NCI-H510A treated with DMSO at 0.1 percent for 48 hours (cell line): ENCODE measurements around the gene CCND1.
A peak's percentile ranks its signal among the peaks of the same experiment; 100 is the strongest.
"Not testable (repeated sequence)": the region's sequence is repeated elsewhere in the genome, so short reads cannot be mapped to it uniquely, and the experiment has no call there.

ENCODE experiments used
- DNase-seq: peaks from one replicate; lab custom pipeline; 2025; lab: John Stamatoyannopoulos, UW

The CCND1 gene

DNA sequence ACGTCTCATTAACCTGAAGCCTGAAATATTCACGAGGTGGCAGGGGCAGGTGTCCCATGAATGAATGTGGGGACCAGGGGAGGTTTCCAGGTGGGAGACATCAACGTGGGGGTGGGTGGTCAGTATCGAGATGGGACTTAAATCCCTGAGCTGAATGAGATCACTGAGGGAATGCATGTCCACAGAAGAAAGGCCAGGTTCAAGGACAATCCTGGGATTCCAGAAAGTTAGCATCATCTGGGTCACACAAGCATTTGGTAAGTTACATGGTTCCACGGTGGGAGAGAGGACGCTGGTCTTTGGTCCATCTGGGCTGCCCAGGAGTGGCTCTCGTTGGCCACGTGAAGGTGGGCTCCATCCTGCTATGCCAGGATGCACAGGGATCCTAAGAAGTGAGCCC is 22.7 kb upstream of the CCND1 start:
- DNase-seq: no peak

DNA sequence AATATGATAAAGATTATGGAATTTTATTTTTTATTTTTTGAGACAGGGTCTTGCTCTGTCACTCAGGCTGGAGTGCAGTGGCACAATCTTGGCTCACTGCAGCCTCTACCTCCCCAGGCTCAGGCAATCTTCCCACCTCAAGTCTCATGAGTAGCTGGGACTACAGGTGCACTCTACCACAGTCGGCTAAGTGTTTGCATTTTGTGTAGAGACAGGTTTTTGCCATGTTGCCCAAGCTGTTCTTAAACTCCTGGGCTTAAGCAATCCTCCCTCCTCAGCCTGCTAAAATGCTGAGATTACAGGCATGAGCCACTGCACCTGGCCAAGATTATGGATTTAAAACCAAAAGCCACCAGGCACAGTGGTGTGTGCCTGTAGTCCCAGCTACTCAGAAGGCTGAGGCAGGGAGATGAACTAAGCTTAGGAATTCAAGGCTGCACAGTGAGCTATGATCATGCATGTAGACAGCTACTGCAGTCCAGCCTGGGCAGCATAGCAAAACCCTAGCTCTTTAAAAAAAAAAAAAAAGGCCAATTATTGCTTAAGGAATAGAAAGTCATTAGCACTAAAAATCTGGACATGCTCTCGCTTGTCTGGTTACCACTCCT is 20.2 kb upstream of the CCND1 start:
- DNase-seq: no peak

DNA sequence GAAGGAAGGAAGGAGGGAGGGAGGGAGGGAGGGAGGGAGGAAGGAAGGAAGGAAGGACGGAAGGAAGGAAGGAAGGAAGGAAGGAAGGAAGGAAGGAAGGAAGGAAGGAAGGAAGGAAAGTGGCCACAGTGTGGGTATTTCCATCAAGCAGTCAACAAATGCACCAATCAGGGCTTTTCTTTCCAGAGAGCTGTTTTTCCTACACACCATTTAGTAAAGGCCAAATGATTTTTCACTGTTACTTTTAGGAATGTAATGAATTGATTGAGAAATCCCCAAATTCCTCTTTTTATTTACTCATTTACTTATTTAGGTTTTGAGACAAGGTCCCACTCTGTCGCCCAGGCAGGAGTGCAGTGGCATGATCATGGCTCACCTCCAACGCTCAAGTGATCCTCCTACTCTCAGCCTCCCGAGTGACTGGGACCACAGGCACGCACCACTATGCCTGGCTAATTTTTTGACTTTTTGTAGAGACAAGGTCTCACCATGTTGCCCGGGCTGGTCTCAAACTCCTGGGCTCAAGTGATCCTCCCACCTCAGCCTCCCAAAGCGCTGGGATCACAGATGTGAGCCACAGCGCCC is 18.8 kb upstream of the CCND1 start:
- DNase-seq: not testable (repeated sequence)

DNA sequence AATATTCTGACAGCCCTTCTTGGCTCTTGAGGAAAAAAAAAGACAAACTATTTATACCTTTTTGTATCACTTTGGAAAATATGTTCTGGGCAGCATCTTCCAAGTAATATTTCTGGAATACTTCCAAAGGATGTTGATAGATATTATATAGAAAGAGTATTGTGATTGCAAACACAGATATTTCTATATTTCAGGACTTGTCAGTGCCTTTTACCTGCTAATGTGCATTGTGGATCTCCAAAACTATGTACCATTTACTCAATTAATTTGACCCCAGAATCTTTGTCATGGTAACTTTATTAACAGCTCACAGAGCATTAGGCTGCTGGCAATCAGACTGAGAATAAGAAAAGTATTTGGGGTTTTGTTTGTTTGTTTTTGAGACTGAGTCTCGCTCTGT is 16.7 kb upstream of the CCND1 start:
- DNase-seq: no peak

DNA sequence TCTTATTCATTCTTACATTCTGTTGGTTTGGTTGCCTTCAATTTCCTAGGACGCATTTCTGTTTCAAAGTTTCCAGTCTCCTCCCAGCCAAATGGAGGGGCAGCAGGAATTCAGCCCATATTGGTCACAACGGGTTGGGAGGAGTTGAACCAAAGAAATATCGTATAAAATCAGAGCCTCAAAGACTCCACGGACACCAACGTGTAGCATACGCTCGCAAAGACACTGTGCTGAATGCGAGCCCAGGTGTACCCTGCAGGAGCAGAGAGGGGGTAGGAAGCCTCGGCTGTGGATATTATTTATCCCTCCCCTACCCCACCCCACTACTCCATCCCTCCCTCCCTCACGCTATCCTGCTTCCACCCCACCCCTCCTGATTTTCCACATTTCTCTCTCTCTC is 15.5 kb upstream of the CCND1 start:
- DNase-seq: no peak

DNA sequence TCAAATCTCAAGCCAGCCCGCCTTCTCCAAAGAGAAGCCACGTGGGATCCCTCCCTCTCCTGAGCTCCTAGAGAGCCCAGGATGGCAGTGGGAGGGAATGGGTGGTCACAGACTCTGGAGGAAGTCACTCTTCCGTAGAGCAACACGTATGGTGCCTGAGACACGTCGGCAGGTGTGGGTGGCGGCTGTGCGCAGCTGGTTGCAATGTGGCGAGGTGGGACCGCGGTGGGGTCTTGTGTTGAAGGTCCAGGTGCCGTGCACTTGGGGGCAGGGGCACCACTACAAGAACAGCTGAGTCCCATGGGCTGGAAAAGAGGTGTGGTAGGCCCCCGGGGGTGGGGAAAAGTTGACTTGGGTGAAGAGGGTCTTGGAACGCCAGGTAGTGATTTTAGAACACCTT is 13.4 kb upstream of the CCND1 start:
- no peak for DNase-seq

DNA sequence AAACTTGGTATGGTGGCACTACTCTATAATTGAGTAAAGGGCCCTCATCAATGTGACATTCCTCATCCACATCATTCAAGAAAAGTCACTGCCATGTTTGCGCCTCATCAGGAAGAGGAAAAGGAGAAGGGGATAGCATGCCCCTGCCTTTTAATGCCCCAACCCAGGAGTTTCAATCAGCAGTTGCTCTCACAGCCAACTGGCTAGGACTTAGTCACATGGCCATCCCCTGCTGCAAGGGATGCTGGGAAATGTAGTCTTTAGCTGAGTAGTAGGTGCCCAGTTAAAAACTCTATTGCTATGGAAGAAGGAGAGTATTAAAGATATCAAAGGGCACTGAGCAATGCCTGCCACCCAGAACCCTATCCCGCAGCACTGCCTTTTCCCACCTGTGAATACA is 10.9 kb upstream of the CCND1 start:
- no peak for DNase-seq

DNA sequence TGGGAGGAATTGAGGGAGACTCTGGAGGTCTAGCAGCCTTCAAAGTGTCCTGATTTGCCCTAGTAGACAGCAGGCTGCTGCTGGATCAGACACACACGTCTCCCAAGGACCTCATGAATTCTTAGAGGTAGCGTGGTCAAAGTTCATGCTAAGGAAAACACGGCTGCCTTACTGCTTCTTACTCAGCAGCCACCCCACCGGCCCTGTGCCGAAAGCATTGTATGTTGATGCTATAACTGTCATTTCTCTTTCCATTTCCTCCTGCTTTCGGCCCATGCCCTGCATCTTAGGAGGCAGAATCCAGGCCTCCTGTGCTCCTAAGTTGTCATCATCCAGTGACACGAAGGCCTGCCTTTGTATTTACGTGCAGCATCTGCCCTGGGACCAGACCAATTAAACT is 10.5 kb upstream of the CCND1 start:
- no peak for DNase-seq

DNA sequence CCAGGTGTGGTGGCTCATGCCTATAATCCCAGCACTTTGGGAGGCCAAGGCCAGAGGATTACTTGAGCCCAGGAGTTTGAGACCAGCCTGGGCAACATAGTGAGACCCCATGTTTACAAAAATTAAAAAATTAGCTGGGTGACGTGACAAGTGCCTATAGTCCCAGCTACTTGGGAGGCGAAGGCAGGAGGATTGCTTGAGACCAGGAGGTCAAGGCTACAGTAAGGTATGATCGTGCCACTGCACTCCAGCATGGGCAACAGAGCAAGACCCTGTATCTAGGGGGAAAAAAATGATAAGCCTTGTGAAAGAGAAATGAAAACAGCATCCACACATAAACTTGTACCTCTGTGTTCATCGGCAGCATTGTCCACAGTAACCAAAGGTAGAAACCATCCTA is 8.1 kb upstream of the CCND1 start:
- no peak for DNase-seq

DNA sequence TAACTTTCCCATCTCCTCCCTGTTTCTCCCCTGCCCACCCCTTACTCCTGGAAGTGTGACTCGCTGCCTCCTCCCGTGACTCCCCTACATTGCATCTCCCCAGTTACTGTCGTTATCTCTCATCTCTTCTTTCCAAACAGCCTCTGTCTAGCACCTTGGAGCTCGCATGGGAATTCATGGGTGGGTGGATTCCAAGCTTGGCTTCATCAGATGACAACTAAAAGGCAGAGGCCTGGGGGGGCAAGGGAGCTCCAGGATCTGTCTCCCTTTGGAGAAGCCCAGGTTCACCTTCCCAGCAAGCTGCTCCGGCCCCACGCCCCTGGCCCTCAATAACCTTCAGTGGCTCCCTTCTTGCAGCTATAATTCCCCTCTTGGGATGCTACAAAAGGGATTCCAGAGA is 6.9 kb upstream of the CCND1 start:
- DNase-seq: no peak

DNA sequence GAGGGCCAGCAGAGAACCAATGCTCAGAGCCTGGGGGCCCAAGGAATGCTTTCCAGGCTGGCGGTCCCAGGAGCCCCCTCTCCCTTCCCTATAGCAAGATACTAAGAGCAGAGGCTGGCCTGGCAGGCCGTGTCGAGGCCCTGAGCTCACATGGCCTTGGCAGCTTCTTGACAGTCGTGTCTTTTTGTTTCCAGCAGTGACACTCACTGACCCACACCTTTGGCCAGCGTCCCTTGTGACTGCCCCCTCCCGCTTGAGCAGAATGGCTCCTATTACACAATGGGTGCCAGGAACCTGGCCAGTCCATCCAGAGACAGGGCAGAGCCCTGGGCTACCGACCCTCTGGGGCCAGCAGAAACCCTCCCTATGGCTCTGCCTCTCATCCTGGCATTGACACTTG is 6.4 kb upstream of the CCND1 start:
- DNase-seq: no peak

DNA sequence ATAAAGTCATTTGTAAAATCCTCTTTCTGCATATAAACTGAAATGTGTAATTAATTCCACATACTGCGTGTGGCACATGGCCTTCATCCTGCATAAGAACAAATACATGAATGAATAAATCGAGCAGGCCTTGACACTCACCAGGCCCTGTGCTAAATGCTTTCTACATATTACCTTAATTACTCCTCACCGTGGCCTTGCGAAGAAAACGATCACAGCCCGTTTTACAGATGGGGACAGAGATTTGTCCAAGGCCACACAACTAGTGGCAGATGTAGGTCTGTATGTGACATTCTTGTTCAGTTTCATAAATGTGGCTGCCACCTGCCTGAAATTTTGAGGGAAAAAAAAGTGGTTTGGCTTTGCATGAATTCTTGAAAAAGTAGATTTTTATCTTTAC is 5.8 kb upstream of the CCND1 start:
- DNase-seq: no peak

DNA sequence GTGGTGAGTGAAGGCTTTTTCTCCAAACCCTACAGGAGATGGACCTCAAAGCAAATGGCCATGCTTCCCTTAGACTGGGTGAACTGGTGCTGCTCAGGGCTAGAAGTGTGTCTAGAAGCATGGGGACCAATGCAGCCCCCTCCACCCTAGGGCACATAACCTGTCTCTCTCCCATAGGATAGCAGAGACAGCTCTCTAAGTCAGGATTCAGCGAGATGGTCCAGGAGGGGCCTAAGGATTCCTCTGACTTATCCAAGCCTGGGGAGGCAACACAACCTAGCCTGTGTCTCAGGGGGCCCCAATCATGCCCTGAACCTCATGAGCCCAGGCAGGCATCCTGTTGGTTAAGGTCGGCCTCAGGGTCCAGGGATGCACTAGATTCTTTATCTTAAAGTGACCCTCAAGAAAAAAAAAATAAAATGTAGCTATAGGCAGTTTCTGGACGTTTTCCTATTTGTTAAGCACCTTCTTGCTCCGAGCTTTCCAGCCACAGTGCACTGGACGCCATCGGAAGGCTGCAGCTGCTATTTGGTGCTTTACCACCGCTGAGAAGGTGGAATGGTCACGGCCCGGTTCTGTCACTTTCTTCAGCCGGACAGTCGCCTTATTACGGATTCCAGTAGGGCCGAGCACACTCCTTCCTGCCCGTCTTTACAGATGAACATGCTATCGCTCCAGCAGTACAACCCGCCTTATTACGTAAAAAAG is 5.0 kb upstream of the CCND1 start:
- no peak for DNase-seq

DNA sequence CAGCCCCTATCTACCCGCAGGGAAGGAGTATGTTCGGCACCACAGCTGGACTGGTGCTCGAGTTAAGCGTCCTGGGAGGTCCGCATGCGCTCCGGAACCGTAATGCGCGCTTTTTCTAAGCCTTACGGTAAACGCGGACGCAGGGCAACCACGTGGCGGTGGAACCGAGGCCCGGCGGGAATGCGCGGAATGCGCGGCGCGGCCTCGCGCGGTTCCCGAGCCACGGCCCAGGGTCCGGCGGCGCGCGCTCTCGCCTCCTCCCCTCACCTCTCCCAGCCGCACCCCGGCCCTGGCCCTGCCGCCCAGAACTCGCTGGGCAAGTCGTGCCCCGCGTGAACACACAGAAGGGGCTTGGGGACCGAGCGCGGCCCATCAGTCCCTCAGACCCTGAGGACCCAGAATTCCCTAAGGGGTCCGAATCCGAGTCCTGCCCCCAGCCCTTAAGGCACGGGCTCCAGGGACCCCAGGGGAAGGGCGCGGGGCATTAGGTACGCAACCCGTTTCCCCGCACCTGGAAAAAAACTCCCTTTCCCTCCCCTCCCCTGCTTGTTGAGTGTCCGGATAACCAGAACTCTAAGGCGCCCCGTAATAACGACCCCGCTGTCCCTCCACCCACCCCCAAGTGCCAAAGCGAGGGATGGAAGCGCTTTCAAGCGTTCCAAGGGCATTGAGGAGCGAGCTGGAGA is 4.3 kb upstream of the CCND1 start:
- no peak for DNase-seq

DNA sequence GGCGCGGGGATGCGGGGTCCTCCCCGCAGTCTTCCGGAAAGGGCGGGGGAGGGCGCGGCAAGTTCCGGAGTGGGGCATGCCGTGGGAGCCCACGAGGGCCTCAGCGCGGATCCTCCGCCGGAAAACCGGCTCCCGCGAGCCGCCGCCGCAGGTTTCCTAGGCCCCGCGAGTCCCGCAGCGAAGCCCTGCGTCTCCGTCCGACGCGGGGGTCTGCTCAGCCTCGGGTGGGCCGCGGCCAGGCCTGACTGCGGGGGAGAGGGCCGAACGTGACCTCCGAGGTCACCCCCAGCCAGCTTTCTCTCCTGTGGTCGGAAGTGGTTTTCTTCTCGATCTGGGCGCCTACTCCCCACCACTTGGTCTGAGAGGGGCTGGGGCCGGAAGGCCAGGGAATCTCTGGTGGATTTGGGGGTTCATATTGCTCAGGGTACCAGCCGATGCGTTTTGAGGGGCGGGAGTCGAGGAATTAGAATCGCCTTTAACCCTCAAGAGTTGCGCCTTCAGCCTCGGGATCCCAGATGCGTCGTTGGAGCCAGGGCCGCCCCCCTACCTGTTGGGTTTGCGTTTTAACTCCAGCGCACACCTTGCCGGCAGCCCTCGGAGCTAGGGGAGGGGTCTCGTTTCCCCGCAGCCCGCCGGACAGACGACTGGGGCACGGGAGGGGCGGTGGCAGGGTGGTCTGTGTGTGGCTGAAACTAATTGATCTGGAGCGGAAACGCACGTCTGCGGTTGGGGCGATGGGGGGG is 3.6 kb upstream of the CCND1 start:
- DNase-seq: no peak

DNA sequence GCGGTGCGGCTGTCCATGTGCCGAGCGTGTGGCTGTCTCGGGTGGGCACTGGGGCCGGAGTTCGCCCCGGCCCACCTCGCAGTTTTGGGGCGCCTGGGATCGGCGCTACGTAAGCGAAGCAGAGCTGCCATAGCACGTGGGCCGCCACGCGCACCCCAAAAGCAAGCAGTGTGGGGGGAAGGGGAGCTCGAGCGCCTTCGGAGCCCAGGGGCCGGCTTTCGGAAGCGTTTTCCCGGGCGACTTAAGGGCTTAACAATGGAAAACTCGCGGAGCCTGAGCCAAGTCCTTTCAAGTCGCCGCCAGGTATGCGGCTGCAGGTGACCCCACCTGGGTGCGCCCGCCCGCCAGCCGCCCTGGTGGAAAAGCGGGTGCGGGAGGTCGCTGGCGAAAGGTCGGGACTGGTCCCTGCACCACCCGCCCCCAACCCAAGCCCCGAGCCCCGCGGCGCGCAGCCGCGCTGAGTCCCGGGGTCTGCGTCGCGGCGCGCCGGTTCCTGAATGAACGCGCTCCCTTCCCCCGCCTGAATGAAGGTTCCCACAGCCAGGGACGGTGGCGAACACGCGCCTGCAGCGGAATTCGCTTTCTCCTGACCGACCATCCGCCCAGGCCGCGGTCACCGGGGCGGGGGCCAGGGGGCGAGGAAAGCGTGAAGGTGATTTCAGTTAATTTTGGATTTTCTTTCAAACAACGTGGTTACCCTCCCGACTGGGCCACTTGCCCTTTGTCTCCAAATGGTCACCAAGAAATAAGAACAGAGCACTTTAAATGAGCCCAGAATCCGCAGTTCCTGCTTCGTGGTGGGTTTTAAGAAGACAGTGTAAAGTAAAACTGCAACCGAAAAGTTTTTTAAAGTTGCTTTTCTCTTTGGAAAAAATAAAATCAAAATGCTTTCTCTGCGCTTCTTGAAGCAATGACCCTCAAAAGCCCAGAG is 2.8 kb upstream of the CCND1 start:
- peak; percentile 3 for DNase-seq

DNA sequence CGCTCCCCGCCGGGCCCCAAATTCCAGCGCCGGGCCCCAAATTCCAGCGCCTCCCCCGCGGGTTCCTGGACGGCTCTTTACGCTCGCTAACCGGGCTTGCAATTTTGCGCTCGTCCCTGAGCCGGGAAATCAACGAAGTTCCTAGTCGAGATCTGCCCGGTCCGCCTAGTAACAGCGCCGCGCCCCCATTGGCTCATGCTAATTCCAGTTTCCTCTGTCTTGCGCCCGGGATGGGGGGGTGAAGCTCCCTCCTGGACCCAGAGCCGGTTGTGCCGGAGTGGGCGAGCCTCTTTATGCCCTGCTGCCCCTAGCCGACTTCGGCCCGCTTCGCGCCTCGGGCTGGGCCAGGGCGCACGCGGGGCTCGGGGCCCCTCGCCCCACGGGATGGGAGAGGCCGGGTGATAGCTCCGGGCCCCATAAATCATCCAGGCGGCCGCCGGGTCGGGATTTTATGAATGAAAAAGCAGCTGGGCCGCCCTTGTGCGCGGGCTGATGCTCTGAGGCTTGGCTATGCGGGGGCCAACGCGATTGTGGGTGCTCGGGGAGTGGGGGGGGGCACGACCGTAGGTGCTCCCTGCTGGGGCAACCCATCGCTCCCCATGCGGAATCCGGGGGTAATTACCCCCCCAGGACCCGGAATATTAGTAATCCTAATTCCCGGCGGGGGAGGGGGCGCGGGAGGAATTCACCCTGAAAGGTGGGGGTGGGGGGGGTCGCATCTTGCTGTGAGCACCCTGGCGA is 1.8 kb upstream of the CCND1 start:
- DNase-seq: peak; percentile 61

DNA sequence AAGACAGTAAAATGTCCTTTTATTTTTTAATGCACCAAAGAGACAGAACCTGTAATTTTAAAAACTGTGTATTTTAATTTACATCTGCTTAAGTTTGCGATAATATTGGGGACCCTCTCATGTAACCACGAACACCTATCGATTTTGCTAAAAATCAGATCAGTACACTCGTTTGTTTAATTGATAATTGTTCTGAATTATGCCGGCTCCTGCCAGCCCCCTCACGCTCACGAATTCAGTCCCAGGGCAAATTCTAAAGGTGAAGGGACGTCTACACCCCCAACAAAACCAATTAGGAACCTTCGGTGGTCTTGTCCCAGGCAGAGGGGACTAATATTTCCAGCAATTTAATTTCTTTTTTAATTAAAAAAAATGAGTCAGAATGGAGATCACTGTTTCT is 1.1 kb upstream of the CCND1 start:
- DNase-seq: no peak

DNA sequence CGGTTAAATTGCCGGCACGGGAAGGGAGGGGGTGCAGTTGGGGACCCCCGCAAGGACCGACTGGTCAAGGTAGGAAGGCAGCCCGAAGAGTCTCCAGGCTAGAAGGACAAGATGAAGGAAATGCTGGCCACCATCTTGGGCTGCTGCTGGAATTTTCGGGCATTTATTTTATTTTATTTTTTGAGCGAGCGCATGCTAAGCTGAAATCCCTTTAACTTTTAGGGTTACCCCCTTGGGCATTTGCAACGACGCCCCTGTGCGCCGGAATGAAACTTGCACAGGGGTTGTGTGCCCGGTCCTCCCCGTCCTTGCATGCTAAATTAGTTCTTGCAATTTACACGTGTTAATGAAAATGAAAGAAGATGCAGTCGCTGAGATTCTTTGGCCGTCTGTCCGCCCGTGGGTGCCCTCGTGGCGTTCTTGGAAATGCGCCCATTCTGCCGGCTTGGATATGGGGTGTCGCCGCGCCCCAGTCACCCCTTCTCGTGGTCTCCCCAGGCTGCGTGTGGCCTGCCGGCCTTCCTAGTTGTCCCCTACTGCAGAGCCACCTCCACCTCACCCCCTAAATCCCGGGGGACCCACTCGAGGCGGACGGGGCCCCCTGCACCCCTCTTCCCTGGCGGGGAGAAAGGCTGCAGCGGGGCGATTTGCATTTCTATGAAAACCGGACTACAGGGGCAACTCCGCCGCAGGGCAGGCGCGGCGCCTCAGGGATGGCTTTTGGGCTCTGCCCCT is 529 bp upstream of the CCND1 start:
- DNase-seq: no peak
